ENCODE data around the gene PTPRN2.

GRCh38 chr7:158075633-158076001 is 512.0 kb downstream of the PTPRN2 start:
- TF ChIP-seq, protein P1, sequence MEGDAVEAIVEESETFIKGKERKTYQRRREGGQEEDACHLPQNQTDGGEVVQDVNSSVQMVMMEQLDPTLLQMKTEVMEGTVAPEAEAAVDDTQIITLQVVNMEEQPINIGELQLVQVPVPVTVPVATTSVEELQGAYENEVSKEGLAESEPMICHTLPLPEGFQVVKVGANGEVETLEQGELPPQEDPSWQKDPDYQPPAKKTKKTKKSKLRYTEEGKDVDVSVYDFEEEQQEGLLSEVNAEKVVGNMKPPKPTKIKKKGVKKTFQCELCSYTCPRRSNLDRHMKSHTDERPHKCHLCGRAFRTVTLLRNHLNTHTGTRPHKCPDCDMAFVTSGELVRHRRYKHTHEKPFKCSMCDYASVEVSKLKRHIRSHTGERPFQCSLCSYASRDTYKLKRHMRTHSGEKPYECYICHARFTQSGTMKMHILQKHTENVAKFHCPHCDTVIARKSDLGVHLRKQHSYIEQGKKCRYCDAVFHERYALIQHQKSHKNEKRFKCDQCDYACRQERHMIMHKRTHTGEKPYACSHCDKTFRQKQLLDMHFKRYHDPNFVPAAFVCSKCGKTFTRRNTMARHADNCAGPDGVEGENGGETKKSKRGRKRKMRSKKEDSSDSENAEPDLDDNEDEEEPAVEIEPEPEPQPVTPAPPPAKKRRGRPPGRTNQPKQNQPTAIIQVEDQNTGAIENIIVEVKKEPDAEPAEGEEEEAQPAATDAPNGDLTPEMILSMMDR (conservative IDR thresholded peaks at IDR 0.05; ENCODE audit: low read depth, low read length), result no peak
- TF ChIP-seq EZH2 (IDR thresholded peaks at IDR 0.05; ENCODE audit: borderline replicate concordance, low read depth, low read length, poor library complexity, severe bottlenecking), result no peak

Measured in A673 (cell line).